K562 (cell line): ENCODE measurements around the gene HEY2. TPM values are rescaled to one million over a fixed set of nuclear protein-coding genes. Genes with fewer than 3 reads are reported as not detected.

Source experiments
- BCL6 ChIP-seq: fragments of 250-450 bp; sonication (Bioruptor Pico); IDR thresholded peaks from 2 replicates; pipeline ENCODE4 v1.4.0; 2020
- CHAMP1 ChIP-seq: fragments of 450-650 bp; IDR thresholded peaks from 2 replicates; pipeline ENCODE4 v1.6.1; 2016; ENCODE audit warnings: mild to moderate bottlenecking
- E2F3 ChIP-seq: fragments of 250-450 bp; sonication (Bioruptor Pico); IDR thresholded peaks from 2 replicates; pipeline ENCODE4 v1.4.0; 2020; ENCODE audit warnings: mild to moderate bottlenecking
- HNRNPL ChIP-seq: fragments of 200-400 bp; formaldehyde crosslinking; IDR thresholded peaks from 2 replicates; pipeline ENCODE4 v1.6.1; 2017; ENCODE audit warnings: low read depth, mild to moderate bottlenecking, low read length
- HNRNPLL ChIP-seq: fragments of 200-400 bp; formaldehyde crosslinking; IDR thresholded peaks from 2 replicates; pipeline ENCODE4 v1.6.1; 2017; ENCODE audit warnings: low read length, low read depth, mild to moderate bottlenecking; ENCODE audit not compliant: poor library complexity, severe bottlenecking
- KDM5B ChIP-seq: fragments of 200-600 bp; sonication (generic); IDR thresholded peaks from 2 replicates; pipeline ENCODE4 v1.6.1; 2012; ENCODE audit warnings: low read depth, mild to moderate bottlenecking, moderate library complexity, low read length, control low read depth, inconsistent platforms; ENCODE audit not compliant: insufficient replicate concordance
- MAX ChIP-seq: sonication (generic); formaldehyde crosslinking; IDR thresholded peaks from 2 replicates; pipeline ENCODE4 v1.9.0; 2022; ENCODE audit warnings: mild to moderate bottlenecking, missing genetic modification reagents
- MEF2D ChIP-seq: conservative IDR thresholded peaks from 2 replicates; pipeline ENCODE4 v1.6.1; 2016; ENCODE audit warnings: low read depth, missing genetic modification characterization, missing compliant biosample characterization
- MXI1 ChIP-seq: IDR thresholded peaks from 2 replicates; pipeline ENCODE4 v1.6.1; 2011; ENCODE audit warnings: low read depth, mild to moderate bottlenecking, improper control_type of control experiment, low read length
- MYNN ChIP-seq, 2 experiments: sonication (generic); formaldehyde crosslinking in 1 of 2; IDR thresholded peaks; 2 replicates each; pipeline versions ENCODE4 v1.5.0 to v1.6.1; 2016 to 2020; ENCODE audit warnings: antibody characterized with exemption in 1 of 2, missing genetic modification reagents in 1 of 2
- NCOR1 ChIP-seq: fragments of 450-650 bp; IDR thresholded peaks from 2 replicates; pipeline ENCODE4 v1.6.1; 2016; ENCODE audit warnings: mild to moderate bottlenecking, moderate library complexity
- NR2F6 ChIP-seq: fragments of 450-650 bp; formaldehyde crosslinking; IDR thresholded peaks from 2 replicates; pipeline ENCODE4 v1.4.0; 2020; ENCODE audit warnings: mild to moderate bottlenecking
- POLR2G ChIP-seq: fragments of 200-400 bp; formaldehyde crosslinking; IDR thresholded peaks from 2 replicates; pipeline ENCODE4 v1.6.1; 2017; ENCODE audit warnings: low read depth, mild to moderate bottlenecking, antibody characterized with exemption, low read length, moderate library complexity
- PTRF ChIP-seq: fragments of 450-650 bp; IDR thresholded peaks from 2 replicates; pipeline ENCODE4 v1.6.1; 2016; ENCODE audit warnings: mild to moderate bottlenecking, missing genetic modification characterization, missing compliant biosample characterization
- SAFB ChIP-seq: fragments of 200-400 bp; formaldehyde crosslinking; IDR thresholded peaks from 2 replicates; pipeline ENCODE4 v1.6.1; 2017; ENCODE audit warnings: low read depth, low read length, borderline replicate concordance
- STAT5A ChIP-seq: IDR thresholded peaks from 2 replicates; pipeline ENCODE4 v1.6.1; 2012; ENCODE audit warnings: low read length, inconsistent platforms, borderline replicate concordance
- ZFP36 ChIP-seq: fragments of 150-350 bp; IDR thresholded peaks from 2 replicates; pipeline ENCODE4 v1.6.1; 2018; ENCODE audit warnings: low read length, low read depth; ENCODE audit not compliant: partially characterized antibody
- ZNF217 ChIP-seq: sonication (generic); formaldehyde crosslinking; IDR thresholded peaks from 2 replicates; pipeline ENCODE4 v1.8.0; 2022; ENCODE audit warnings: mild to moderate bottlenecking, missing genetic modification reagents
- ZNF232 ChIP-seq: sonication (generic); formaldehyde crosslinking; IDR thresholded peaks from 2 replicates; pipeline ENCODE4 v1.8.0; 2022; ENCODE audit warnings: mild to moderate bottlenecking, missing genetic modification reagents
- ZNF311 ChIP-seq: fragments of 250-450 bp; sonication (Bioruptor Pico); IDR thresholded peaks from 2 replicates; pipeline ENCODE4 v1.4.0; 2020; ENCODE audit warnings: mild to moderate bottlenecking, moderate library complexity
- ZNF512 ChIP-seq: IDR thresholded peaks from 2 replicates; pipeline ENCODE4 v1.6.1; 2016; ENCODE audit warnings: missing genetic modification characterization, missing compliant biosample characterization
- ZNF583 ChIP-seq: fragments of 250-450 bp; sonication (Bioruptor Pico); IDR thresholded peaks from 2 replicates; pipeline ENCODE4 v1.4.0; 2020
- ZNF695 ChIP-seq: fragments of 450-650 bp; formaldehyde crosslinking; IDR thresholded peaks from 2 replicates; pipeline ENCODE4 v1.4.0; 2020; ENCODE audit warnings: mild to moderate bottlenecking, moderate library complexity
- ZNF699 ChIP-seq: fragments of 250-450 bp; sonication (Bioruptor Pico); IDR thresholded peaks from 2 replicates; pipeline ENCODE4 v1.8.0; 2021; ENCODE audit warnings: mild to moderate bottlenecking, moderate library complexity; ENCODE audit not compliant: insufficient replicate concordance
- ZNF766 ChIP-seq: fragments of 200-800 bp; sonication (Bioruptor generic); conservative IDR thresholded peaks from 2 replicates; pipeline ENCODE4 v1.6.1; 2016; ENCODE audit warnings: missing genetic modification characterization, missing compliant biosample characterization
- ZSCAN32 ChIP-seq: fragments of 450-650 bp; formaldehyde crosslinking; IDR thresholded peaks from 2 replicates; pipeline ENCODE4 v1.4.0; 2020; ENCODE audit warnings: mild to moderate bottlenecking, moderate library complexity
- polyA plus RNA-seq, 8 experiments: library from polyadenylated mRNA; depleted of rRNA in 4 of 8; stranded (reverse) in 5 of 8; unstranded in 3 of 8; fragments of >200 nt; fragmentation: Nextera tagmentation in 2 of 8; fragmentation: Illumina TruSeq in 1 of 8; extraction: Ambion mirVana in 2 of 8; extraction: Trizol in 1 of 8; gene quantifications; 2 replicates each; pipeline versions ENCODE4 v1.2.1 to v1.2.3, GENCODE V29; 2011 to 2014; ENCODE audit warnings: inconsistent platforms in 1 of 8, missing spikeins in 1 of 8
- total RNA-seq, 7 experiments: library from RNA; depleted of rRNA in 6 of 7; stranded (reverse); fragments of >200 nt in 6 of 7; fragmentation: Illumina TruSeq in 2 of 7; extraction: Trizol in 2 of 7; gene quantifications; 2 replicates each; pipeline versions ENCODE4 v1.2.1 to v1.2.3, GENCODE V29; 2011 to 2021; ENCODE audit warnings: low replicate concordance in 1 of 7

The HEY2 gene
- total and polyA plus RNA-seq, 9 of the 15 experiments (the other 6 are each of a cell fraction or from before 2014, with no cell fraction given): 0.03 to 0.07 (median 0.06) TPM; not detected in 5

- TF ChIP-seq ZSCAN32 (no peak), MAX (CRISPR knock-in tag) (peak; percentile 41; the same call in 1 of the 2 replicates), SAFB (peak; percentile 65; the same call in 1 of the 2 replicates), ZNF217 (CRISPR knock-in tag) (no peak), ZNF232 (no peak), NR2F6 (CRISPR knock-in tag) (no peak), MEF2D (tag) (no peak), NCOR1 (no peak), CHAMP1 (no peak), ZNF695 (CRISPR knock-in tag) (no peak), POLR2G (peak; percentile 51; the same call in 1 of the 2 replicates), MYNN (IDR thresholded peaks at IDR 0.05) (no peak), MYNN (CRISPR knock-in tag; IDR thresholded peaks at IDR 0.05) (no peak), ZNF583 (CRISPR knock-in tag) (no peak), E2F3 (CRISPR knock-in tag) (no peak), ZNF311 (CRISPR knock-in tag) (no peak), ZNF512 (tag) (no peak), BCL6 (CRISPR knock-in tag) (no peak), MXI1 (no peak; the same call in 1 of the 2 replicates), HNRNPL (no peak), STAT5A (no peak), ZFP36 (no peak), PTRF (tag) (no peak), KDM5B (no peak), HNRNPLL (peak; percentile 45), ZNF699 (CRISPR knock-in tag) (no peak), ZNF766 (no peak)
Measured at GRCh38 chr6:125749173-125749864, at the start of gene HEY2 (continued).
